Measurements from ENCODE around the gene RTL1.

DNA sequence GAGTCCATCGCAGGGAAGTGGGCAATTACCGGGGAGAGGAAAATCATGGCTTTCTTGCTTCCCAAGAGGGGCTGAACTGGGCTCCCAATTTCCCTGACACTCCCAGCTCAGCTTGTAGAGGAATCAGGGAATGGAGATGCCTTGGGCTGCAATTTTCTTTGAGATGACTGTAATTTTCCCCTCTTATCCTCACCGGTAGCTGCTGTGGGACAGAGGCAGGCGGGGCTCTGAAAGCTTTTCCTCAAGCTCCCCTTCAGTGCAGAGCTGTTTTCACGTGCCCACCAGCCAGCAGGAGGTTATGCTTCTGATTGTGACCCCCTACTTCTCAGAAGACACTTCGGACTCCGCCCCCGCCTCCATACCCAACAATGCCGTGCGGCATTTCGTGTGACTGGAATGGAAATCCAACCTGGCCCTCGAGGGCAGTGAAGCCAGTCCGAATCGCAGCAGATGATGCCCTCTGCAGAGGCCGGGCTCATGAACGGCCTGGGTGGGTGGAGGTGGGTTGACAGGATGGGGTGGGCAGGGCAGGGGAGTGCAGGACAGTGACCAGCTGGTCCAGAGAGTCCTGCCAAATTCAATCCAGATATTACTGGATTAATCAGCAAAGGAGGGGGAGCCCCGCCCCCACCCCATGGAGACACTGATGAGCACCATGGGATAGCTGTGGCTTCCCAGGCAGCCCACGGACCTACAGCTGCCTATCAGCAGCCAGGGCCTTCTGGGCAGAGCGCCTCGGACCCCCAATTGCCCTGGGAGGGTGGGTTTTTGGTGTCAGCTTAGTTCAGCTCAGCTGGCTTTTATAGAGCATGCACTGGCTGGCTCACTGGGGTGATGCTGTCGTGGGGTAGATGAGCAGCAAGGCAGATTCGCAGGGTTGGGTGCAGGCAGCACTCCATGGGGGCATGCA is 37.6 kb downstream of the RTL1 start:
- TF ChIP-seq GATA2 (IDR thresholded peaks at IDR 0.05; ENCODE audit: low read depth, low read length) = no peak
- TF ChIP-seq GATA3 (IDR thresholded peaks at IDR 0.05; ENCODE audit: low read depth, low read length) = no peak

All from SH-SY5Y (cell line).